ENCODE results near the gene IL22RA2.

The IL22RA2 gene

DNA sequence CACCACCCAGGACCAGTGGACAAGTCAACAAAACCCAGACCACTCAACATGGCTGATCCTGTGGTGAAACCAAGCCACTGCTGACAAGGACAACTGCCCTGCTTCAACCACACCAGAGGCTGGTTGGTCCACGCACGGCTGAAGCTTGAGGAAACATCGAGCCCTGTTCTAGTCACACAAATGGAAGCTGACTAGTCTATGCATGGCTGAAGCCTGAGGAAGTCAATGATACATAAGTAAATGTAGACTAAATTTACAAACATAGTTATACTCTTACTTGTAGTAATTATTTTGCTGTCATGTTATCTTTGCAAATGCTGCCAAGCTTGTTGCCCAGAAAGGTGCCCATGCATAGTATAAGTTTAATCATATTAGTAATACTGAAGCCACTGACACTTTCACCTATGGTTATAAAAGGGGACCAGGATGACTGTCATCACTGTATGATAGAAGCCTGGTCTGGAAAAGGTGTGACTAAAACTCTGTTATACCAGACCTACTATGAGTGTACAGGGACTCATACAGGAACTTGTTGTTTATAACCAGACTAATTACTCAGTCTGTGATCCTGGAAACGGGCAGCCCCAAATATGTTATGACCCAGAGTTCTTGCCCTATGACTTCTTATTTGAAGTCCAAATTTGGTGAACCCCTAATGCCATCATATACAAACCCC, 5.6 kb downstream of the IL22RA2 start:
- no peak overlapping the region for H3K4me3 ChIP-seq (ENCODE audit: low read depth, low read length)

GRCh38 chr6:137166247-137167098, 7.0 kb downstream of the IL22RA2 start:
- H3K4me3 ChIP-seq (ENCODE audit: low read depth, low read length): no peak overlapping the region

GRCh38 chr6:137165375-137166246, 7.8 kb downstream of the IL22RA2 start:
- no peak overlapping the region for H3K4me3 ChIP-seq (ENCODE audit: low read depth, low read length)

- no peak overlapping the region for H3K4me3 ChIP-seq (ENCODE audit: low read depth, low read length)
These were observed 9.6 kb downstream of the IL22RA2 start for GRCh38 chr6:137163732-137164318.

- H3K4me3 ChIP-seq (ENCODE audit: low read depth, low read length): no peak overlapping the region
These were observed 10.6 kb downstream of the IL22RA2 start for GRCh38 chr6:137162692-137163306.

DNA sequence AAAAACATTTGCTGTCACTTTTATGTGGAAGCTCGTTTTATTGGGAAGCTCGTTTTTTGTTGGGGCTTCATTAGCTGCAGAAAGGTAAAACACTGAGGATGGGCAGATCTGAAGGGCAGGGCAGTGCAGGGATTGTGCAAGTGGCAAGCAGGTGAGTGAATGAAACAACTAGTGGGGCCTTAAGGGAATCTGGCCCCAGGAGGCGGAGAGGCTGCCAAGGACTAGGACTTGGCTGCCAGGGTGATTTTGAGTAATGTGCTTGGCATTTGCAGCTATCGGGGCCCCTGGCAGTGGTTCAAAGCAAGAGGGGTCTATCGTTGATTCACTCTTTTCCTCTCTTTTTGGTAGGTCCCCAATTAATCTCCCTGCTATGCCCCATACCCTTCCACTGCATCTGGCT, 11.5 kb downstream of the IL22RA2 start:
- no peak overlapping the region for H3K4me3 ChIP-seq (ENCODE audit: low read depth, low read length)

DNA sequence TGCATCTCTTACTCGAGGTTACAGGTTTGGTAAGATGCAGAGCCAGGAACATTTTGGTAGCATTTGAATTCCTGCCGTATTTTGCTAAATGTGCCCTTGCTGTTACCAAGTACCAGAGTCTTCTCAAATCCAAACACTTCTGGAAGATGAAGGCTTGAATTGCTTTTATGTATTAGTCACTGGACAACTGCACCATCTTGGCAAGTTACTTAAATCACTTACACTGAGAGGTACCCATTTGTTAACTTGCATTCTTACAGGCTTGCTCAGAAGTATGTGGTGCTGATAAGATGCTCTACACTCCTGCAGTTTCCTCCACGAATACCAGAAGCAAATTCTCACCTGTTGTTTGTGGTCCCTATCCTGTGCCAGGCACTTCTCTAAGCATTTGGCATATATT, 12.7 kb downstream of the IL22RA2 start:
- no peak overlapping the region for H3K4me3 ChIP-seq (ENCODE audit: low read depth, low read length)

DNA sequence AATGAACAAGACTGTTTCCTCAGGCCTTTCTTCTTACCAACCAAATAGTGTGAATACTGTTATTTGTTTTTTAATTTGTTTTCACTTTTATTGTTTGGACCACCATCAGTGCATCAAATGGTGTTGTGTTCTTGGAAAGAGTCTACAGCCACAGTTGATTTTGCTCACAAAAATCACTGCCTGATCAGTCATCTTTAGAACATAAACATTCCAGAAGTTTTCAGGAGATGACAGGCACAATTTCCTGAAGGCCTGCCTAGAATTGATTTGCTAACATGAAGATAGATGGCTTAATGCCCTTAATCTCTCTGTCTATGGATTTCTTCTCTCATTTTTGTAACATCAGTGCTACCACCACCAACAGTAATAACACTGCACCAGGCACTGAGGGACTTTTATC, 13.5 kb downstream of the IL22RA2 start:
- no peak overlapping the region for H3K4me3 ChIP-seq (ENCODE audit: low read depth, low read length)

DNA sequence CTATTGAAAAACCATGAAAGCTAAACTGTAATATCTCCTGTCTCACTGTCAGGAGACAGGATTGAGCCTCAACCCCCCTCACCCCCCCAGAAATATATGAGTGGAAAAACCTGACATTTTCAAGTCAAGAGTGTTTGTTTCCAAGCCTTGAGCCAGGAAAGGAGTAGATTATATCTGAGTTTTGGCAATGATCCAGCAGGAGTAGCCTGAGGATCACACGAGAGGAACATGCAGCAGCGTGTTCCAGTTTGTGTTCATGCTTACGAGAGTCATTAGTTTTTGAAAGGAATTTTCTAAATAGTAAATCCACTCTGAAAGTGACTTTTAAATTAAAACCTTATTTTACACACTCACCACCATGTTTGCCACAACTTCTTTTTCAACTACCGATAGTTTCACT, 15.8 kb downstream of the IL22RA2 start:
- H3K4me3 ChIP-seq (ENCODE audit: low read depth, low read length): no peak overlapping the region

DNA sequence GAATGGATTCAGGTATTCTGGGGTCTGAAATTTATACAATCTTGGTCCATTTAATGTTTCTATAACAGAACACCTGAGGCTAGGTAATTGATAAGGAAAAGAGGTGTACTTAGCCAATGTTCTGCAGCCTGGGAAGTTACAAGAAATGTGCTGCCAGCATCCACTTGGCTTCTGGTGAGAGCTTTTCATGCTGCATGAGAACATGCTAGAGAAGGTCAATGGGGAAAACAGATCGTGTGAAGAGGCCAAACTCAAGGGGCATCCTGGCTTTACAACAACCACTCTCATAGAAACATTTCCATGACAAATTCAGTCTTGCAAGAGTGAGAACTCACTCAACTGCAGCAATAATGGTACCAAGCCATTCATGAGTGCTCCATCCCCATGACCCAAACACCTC, 16.8 kb downstream of the IL22RA2 start:
- no peak overlapping the region for H3K4me3 ChIP-seq (ENCODE audit: low read depth, low read length)

GRCh38 chr6:137155830-137156229, 17.6 kb downstream of the IL22RA2 start:
- H3K4me3 ChIP-seq (ENCODE audit: low read depth, low read length): no peak overlapping the region

- no peak overlapping the region for H3K4me3 ChIP-seq (ENCODE audit: low read depth, low read length)
These were observed 23.4 kb downstream of the IL22RA2 start for GRCh38 chr6:137150072-137150471.

DNA sequence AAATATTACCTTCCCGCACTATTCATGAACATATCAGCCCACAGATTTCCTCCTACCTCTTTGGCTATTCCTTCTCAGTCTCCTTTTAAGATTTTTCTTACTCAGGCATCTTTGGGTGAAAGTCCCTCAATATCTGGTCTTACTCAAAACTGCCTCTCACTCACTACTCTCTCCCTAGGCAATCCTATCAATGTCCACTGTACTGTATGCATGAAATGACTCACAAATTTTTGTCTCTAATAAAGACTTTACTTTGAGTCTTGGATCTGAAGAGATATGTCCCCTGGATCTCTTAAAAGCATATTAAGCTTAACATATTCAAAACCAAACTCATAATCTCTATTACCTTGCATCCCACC, 24.4 kb downstream of the IL22RA2 start:
- no peak overlapping the region for H3K4me3 ChIP-seq (ENCODE audit: low read depth, low read length)

GRCh38 chr6:137148306-137149034, 25.0 kb downstream of the IL22RA2 start:
- no peak overlapping the region for H3K4me3 ChIP-seq (ENCODE audit: low read depth, low read length)

GRCh38 chr6:137147195-137147594, 26.2 kb downstream of the IL22RA2 start:
- no peak overlapping the region for H3K4me3 ChIP-seq (ENCODE audit: low read depth, low read length)

- no peak overlapping the region for H3K4me3 ChIP-seq (ENCODE audit: low read depth, low read length)
These were observed 27.2 kb downstream of the IL22RA2 start for GRCh38 chr6:137146206-137146605.

GRCh38 chr6:137145421-137145820, 28.0 kb downstream of the IL22RA2 start:
- no peak overlapping the region for H3K4me3 ChIP-seq (ENCODE audit: low read depth, low read length)

DNA sequence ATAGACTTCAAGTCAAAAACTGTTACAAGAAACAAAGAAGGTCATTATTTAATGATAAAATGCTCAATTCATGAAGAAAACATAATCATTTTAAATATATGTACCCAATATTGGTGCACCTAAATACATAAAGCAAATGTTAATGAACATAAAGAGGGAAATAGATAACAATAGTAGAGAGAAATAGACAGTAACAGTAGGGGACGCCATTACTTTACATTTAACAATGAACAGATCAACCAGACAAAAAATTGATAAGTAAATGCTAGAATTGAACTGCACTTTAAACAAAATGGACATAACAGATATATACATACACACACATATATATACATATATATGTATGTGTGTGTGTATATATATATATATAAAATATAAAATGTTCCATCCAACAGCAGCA, 37.4 kb downstream of the IL22RA2 start:
- H3K4me3 ChIP-seq (ENCODE audit: low read depth, low read length): no peak overlapping the region

DNA sequence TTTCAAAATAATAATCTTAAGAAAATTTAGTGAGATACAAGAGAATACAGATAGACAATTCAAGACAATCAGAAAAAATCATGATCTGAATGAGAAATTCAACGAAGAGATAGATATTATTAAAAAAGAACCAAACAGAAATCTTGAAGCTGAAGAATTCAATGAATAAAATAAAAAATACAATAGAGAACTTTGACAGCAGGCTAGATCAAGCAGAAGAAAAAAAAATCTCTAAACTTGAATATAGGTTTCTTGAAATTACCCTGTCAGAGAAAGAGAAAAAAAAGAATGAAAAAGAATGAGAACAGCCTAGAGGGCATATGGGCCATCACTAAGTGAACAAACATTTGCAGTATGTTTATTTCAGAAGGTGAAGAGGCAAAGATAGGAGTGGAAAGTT, 39.0 kb downstream of the IL22RA2 start:
- H3K4me3 ChIP-seq (ENCODE audit: low read depth, low read length): no peak overlapping the region

DNA sequence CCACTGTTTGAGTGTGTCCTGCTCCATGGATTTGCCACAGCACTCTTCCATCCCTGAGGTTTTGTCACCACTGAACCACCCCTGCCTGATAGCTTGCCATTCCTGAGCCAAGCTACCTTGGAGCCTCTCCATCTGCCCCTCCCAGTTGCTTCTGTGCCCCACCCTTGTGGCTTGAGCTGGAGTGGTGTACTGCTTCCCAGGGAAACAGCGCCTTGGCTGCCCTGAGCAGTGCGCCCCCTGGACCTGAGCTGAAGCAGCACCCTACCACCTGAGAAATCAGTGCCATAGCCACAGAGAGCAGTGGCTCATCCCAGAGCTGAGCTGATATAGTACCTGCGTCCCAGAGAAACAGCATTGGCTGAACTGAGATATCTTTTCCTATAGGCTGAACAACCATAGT, 40.3 kb downstream of the IL22RA2 start:
- no peak overlapping the region for H3K4me3 ChIP-seq (ENCODE audit: low read depth, low read length)
